ENCODE results near the gene DAPK2.

Gene DAPK2

DNA sequence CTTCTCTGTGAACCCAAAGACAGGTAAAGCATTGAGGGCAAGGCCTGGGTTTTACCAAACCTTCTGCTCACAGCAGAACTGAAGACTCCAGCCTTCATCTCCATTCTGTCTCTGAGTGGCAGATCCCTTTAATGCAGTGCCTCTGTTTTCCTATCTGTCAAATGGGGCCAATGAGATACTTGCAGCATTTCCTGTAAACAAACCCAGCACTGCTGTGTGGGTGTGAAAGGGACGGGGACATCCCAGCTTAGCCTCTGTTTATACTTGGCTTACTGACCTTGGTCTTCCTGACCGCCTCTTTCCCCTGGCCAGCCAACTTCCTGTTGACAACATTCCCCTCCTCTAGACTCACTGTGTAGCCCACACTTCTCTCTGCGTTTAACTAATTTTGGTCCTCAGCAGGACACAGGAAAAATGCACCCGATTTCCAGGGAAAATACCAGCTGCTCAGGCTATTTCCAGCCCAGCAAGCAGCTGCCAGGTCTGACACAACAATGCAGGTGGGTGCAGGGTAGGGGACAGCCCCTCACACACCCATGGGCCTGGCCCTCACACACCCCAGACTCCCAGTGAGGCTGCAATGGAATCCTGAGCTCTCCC, 106.7 kb downstream of the DAPK2 start:
- no peak for DNase-seq

DNA sequence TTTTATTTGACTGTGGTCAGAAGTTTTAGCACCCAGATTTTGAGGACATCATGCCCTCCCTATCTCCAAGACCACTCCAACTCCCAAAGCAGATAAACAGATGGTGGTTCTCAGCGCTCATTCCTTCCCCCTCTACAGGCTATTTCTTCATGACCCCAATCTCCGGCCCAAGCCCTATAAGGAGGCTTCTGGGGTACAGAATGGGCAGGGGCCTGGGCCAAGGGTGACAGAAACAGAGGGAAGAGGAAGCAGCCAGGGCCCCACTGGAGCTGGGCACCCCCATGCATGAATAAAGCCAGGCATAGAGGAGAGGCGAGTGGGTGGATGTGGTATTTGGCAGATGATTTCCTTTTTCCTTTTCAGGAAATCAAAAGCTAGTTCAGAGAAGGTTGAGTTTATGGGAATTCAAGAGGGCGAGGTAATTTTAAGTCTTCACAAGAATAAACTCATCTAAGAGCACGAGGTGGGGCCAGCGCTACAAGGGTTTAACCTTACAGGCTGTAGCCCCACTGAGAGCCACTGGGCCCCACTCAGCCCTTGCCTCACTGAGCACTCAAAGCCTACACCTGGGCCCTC, 107.7 kb downstream of the DAPK2 start:
- no peak for DNase-seq

DNA sequence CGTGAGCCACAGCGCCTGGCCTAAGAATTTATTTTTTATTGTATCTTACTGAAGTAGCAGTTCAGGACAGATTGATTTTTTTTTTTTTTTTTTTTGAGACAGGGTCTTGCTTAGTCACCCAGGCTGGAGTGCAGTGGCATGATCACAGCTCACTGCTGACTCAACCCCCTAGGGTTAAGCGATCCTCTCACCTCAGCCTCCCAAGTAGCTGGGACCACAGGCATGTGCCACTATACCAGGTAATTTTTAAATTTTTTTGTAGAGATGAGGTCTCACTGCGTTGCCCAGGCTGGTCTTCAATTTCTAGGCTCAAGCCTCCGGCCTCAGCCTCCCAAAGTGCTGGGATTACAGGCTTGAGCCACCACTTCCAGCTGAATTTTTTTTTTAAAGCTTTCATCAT, 112.8 kb downstream of the DAPK2 start:
- DNase-seq, result no peak

DNA sequence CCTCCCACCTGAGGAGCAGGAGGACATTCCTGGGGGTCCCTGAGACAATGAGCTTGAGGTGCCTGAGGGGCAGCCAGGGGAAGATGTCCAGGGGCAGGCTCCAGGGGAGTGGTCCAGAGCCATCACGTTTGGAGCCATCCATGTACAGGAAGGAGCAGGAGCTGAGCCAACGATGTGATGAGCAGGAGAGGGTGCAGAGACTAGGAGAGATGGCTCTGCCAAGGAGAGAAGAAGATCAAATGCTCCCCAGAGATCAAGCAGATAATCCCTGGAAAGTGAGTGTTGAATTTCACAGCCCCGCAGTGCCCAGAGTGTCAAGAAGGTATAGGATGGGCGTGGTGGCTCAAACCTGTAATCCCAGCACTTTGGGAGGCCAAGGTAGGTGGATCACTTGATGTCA, 114.7 kb downstream of the DAPK2 start:
- DNase-seq, result peak; percentile 42

DNA sequence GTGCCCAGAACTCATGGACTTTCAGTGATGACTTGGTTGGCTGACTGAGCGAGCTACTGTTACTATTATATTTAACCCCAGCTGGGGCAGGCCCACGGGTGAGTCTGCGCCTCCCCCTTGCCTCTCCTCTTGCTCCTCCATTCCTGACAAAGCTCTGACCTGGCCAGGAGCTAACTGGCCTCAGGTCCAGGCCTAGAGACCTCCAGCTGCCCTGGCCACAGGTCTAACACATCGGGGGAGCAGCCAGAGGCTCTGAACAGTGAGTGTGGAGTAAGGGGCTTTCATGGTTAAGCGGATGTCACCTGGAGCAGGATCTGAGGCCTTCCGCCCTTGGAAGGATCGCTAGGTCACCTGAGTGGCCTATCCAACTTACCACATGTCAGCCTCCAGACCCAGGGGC, 116.3 kb downstream of the DAPK2 start:
- no peak for DNase-seq

DNA sequence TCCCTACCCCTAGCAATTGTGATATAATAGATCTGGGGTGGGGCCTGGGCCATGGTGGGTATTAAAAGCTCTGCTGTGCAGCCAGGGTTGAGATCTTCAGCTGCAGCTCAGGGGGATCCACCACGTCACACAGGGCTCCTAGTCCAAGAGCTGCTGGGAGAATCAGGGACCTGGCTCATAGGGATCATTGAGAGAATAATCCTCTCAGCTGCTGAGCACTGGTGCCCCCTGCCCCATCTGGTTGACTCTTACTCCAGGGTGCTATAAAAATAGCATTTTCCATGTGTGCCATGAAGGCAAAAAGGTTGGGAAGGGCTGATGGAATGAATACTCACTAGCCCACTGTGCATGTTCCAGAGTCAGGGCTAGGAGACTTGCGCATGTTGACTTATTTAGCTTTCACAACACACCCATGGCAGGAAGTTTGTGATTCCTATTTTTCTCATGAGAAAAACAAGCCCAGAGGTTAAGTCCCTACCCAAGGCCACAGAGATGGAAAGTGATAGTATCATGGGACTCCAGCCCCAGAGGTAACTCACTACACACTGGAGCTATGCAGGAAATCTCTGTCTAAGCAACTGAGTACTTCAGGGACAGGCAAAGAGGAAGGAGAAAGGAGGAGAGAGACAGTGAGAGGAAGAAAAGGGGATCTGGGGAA, 118.0 kb downstream of the DAPK2 start:
- DNase-seq, result peak; percentile 42

DNA sequence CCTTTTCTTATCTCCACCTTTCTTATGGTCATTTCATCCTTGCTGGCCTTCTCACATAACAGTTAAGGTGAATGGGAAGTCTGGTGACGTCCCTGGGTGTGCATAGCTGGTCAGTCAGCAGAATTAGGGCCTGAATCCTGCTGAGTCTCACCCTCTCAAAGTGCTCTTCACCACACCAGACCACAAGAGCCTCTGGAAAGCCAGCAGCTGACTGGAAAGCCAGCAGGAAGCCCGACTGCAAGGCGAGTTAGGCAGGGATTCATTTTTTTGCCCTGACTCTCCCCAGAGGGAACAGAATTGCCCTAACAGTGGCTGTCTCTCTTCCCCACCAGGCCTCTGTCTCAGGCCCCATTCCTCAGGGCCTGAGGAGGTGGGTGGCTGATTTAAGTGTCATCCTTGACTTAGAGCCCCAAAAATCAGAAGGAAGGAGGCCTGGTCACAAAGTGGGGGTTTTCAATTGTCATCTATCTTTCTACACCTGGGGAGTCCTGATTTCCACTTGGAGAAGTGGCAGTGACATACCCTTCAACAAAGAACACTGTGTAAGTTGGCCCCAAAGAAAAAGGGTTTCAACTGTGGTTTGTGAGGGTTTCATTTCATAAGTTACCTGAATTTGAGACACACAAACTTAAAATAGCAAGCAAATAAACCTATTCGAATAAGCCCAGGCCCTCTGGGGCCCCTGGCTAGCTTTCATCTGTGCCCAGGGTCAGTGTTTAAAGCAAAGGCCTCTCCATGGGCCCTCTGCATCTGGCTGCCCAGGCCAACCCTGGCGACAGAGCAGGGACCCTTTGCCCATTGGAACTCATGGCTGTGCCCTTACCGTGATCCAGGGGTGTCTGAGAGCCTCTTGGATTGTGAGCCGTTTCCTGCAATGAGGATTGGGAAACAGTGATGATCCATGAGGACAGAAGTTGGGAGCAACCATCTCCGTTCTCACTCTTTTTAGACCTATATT, 122.0 kb downstream of the DAPK2 start:
- no peak for DNase-seq

DNA sequence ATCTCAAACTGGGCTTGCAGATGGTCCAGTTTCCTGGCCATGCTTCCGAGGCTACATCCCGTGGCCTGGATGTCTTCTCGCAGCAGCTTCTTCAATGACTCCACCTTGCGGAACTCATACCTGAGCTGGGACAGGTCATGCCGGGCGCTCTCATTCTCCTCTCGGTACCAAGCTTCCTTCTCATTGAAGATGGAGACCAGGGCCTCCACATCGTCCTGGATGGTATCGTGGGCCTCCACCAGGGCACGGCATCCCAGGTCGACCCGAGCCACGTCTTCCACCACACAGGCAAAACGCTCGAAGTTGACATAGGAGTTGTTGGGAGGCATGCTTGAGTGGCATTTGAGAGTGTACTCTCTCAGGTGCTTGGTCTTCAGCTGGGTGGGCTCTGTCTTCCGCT, 123.4 kb downstream of the DAPK2 start:
- no peak for DNase-seq

DNA sequence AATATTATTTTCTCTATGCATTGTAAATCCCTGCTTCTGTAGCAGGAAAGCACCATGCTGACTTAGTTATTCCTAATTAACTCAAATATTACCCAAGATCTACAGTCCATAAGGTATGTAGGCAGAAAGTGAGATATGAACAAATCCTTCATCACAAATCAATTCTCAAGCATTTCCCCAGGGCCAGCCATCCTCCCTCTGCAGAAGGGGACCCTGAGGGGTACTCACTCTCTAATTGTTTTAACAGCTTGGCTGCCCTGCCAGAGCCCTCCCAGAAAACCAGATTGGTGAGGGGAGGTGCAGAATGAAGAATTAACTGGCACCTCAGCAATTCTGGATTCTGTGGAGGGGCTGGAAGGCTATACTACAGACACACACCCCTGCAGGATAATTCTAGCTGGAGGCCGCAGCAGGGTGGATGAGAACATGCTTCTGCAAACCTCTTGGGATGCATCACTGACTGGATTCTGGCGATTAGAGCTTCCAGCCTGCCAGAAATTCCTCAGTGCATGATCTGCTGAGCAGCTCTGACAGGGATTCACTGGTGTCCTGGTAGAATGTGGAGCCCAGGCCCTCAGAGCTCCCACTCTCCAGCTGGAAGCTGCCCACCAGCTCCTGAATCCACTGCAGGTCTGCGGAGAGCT, 123.9 kb downstream of the DAPK2 start:
- DNase-seq, result no peak

DNA sequence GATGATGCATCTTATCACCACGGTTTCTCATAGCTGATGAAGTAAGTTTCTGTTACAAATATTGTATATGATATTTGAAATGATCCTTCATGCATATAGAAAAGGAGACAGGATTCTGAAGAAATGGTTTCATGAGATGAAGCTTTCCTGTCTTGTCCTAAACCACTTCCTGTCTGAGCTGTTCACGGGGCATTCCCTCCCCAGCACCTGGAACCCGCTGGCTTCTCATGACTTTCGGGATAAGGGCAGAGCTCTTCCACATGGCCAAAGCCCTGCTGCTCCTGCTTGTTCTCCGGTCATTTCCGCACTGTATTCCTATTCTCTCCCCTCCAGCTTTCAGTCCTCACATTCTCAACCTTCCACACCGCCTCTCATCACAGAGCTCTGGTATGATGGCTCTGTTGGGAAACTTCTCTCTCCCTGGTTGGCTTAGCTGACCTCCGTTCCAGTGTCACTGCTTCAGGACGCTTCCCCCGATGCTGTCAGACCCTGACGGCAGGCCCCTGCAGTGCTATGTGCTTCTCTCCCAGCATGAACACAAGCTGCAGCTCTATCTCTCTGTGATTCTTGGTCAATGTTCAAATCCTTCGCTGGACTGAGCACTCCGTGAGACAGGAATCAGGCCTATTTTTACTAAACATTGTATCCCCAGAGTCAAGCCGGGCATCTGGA, 125.6 kb downstream of the DAPK2 start:
- no peak for DNase-seq

DNA sequence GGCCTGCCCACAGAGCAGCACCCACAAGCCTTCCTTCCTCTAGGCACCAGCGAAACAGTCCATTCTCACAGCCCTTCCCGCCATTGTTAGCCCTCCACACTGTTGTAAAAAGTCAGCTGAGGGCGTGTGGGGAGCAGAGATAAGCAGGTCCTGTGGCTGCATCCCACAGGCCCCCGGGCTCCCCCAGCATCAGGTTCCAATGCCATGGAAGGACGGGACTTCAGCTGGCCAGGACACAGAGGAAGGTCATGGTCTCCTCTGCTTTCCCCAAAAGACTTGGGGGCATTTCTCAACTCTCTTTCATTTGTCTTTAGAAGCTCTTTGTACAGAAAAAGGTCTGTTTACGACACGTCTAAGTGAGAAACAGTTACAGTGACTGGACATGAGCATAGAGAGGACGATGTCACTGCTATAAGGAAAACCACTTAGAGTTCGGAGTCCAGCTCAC, 127.4 kb downstream of the DAPK2 start:
- no peak for DNase-seq

DNA sequence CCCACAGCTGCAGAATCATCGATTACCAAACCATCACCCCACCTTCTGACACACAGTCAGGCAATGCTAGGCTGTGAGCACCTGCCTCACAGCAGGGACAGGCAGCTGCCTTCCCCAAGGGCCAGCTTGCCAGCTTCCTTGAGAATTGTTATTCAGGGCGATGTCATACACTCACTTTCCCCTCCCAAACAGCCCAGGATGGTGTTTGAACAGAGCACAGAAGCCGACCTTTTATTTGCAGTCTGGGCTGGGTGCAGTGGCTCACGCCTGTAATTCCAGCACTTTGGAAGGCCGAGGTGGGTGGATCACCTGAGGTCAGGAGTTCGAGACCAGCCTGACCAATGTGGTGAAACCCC, 128.0 kb downstream of the DAPK2 start:
- no peak for DNase-seq

DNA sequence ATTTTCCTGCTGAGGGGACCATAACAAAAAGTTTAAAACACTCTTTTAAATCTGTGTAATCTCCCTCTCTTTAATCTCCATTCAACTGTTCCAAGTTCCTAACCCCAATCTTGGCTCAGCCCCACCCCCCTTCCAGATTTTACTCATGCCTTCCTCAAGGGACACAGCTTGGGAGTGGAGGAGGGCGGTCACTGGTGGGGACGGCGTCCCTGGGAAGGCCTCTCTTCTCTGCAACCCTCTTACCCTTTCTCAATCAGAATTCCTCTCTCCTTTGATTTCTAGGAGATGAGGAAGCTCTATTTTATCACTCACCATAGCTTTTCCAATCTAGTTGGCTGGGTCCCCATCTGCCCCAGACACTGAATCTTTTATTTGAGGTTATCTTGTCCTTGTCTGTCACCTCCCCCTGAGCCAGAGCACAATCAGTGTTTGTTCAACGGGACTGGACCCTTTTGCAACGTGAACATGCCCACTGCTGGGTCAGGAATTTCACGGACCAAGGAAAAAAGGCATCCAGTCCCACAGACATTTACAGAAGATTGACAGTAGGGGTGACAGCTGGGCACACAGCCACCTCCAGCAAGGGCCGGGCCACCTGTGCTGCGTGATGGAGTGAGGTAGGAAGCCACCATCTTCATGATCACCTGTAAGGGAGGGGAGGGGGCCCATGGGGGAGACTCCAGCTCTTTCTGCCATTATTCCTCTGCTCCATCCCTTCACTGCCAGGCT, 128.5 kb downstream of the DAPK2 start:
- no peak for DNase-seq

DNA sequence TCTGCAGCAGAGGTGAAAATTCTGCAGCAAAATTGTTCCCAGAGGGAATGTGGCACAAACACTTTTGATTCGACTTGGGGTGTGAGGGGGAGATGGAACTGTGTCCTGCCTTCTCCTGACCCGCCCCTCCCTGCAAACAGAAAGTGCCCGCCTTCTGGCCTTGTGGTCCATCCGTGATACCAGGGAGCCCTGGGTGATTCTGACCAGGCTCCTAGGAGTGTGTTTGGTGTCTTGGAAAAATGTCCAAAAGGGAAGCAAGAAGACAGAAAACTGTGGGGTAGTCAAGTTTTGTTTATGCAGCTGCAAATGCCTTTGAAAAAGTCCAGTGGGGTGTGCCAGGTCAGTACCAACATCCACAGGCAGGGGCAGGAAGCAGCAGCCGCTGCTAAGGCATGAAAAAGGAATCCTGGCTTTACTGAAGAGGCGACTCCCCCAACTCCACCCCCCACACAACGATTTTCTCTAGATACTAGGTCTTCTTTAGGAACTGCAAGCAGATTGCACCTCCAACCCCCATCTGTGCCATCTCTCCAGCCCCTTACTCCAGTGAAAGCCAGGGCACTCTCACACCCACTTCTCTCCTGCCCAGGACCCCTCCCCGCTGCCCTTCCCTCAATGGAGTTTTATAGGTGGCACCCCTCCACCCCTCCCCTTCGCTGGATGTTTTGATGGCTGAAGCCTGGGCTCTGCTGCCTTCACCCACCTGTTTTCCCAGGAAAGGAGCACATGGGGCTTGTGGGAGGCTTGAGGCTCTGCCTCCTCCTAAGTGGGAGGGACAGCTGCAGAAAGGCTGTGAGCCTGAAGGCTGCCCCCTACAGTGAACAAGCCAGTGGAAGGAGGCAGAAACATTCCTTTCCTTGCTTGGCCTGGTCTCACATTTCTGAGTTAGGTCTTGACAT, 130.2 kb downstream of the DAPK2 start:
- peak; percentile 64 for DNase-seq

DNA sequence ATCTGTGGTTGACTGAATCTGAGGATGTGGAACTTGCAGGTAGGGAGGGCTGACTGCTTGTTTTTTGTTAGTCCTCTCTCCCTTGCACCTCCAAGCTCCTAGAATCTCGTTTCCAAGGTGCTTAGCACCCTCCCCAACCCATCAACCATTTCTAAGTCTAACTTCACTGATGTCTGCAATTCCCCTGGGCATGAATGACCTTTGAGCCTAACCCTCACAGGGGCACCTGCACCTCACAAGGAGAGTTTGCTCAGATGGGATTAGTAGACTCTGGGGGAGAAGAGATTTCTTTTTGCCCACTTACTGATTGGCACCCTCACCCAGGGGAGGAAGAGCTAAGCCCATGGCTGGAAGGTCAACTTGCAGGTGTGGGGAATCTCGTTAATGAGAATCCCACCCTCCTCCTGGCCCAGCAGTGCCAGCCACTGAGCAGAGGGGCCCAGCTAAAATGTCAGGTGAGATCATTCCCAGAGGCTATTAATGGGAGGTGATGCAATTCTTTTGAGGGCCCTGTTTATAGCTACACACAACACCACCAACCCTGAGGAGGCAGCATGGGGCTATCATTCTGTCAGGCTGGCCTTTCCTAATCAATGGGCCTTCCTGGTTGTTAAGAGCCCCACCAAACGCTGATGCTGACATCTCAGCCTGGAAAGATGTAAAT, 130.9 kb downstream of the DAPK2 start:
- no peak for DNase-seq

DNA sequence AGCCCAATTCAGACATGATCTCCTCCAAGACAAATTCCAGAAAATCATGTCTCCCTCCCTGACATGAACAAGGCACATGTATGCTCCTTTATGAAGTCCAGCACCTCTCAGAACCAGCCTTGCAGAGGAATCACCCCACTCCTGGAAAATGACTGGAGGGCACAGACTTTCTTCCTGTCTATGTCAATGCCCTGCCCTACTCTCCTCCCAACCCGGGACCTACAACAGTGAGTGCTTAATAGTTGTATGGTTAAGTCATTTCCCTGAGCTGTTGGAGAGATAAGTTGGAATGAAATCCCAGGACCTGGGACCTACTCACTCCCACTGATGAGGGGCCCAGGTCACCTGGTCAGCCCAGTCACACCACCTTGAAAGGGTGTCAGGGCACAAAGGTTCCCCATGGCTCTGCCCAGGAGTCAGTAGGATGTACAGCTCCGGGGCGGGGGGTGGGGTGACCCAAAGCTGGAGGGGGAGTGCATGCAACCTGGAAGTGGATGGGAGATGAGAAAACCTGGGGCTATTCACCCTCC, 132.4 kb downstream of the DAPK2 start:
- no peak for DNase-seq

DNA sequence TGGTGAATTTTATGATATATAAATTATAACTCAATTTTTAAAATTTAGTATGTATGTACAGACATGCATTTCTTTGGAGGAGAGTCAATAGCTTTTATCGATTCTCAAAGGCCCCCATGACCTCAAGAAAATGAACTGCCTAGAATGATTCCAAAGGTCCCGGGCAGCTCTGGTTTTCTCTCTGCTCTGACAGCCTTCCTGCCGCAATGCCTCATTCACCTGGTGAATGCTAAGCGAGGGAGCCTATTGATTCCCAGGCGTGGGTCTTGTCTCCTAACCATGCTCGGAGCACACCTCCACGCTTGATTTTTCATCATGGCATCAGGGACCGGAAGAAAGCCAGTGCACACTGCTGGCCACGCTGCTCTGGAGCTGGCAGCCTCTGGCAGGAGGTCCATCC, 132.9 kb downstream of the DAPK2 start:
- DNase-seq, result no peak

DNA sequence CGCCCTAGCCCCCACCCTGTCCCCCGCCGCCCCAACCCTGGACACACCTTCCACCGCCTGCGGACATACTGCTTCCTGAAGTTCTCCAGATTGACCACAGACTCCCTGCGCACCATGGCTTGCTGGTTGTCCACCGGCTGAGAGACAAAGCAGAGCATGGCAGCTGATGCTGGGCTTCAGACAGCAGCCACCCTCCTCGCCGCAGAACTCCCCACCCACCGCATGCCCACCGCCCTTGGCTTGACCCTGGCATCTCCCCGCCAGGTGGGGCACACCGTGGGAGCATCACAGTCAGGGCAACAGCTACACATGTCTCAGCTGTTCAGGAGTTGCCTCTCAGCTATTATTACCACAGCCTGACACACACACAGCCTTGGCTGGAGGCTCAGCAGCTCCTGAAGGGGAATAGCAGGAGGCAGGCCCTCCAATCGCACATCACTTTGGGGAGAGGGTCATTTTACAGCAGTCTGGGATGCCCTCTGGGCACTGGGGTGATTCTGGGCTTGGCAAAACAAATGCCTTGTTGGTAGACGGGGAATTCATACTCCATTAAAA, 134.1 kb downstream of the DAPK2 start:
- no peak for DNase-seq

DNA sequence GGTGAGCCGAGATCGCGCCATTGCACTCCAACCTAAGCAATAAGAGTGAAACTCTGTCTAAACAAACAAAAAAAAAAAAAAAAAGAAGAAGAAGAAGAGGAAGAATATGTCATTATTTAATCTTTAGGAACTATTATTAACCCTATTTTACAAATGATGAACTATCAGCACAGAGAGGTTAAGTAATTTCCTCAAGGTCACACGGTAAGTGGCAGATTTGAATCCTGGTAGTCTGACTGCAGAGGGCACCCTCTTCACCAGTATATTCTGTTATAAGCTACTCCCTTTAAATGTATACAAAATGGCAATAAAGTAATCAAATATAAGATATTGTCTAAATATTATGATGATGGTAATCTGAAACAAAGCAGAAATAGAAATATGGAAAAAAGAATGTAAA, 135.1 kb downstream of the DAPK2 start:
- DNase-seq, result no peak

Measured in NCI-H524 treated with DMSO at 0.1 percent for 48 hours (cell line).